Mammary epithelial cell (primary cell): ENCODE measurements around the gene ALPK1.

Source experiments
- EZH2 ChIP-seq: IDR thresholded peaks from 2 replicates; pipeline ENCODE4 v1.6.1; 2012; ENCODE audit warnings: low read length, inconsistent platforms, borderline replicate concordance
- TF ChIP-seq, protein P1 (sequence below), 2 donors: IDR thresholded peaks in 1 of 2; conservative IDR thresholded peaks in 1 of 2; 2 replicates each; pipeline ENCODE4 v1.5.1; 2011 to 2012; ENCODE audit warnings: inconsistent platforms in 2 of 2, low read length in 2 of 2, mild to moderate bottlenecking in 2 of 2, control low read depth in 1 of 2, low read depth in 1 of 2; ENCODE audit not compliant: insufficient read depth in 1 of 2; ENCODE audit errors: extremely low read depth in 1 of 2

DNA sequence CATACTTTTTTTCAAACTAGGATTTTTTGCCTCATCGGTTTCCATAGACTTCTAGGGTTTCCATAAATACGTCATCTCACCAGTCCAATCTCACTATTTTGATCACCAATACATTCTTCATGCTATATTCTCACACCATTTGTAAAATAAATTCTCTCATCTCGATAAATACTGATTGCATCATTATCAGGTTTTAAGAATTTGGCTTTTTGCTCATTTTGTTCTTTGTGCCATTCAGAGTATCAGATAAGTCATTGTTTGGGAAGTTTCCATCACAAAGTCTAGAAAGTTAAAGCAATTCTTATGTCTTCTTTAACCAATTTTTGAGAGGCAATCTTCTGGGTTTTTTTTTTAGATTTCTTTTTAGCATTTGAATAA is 81.1 kb downstream of the ALPK1 start:
- no peak for TF ChIP-seq EZH2
- TF ChIP-seq, protein P1, sequence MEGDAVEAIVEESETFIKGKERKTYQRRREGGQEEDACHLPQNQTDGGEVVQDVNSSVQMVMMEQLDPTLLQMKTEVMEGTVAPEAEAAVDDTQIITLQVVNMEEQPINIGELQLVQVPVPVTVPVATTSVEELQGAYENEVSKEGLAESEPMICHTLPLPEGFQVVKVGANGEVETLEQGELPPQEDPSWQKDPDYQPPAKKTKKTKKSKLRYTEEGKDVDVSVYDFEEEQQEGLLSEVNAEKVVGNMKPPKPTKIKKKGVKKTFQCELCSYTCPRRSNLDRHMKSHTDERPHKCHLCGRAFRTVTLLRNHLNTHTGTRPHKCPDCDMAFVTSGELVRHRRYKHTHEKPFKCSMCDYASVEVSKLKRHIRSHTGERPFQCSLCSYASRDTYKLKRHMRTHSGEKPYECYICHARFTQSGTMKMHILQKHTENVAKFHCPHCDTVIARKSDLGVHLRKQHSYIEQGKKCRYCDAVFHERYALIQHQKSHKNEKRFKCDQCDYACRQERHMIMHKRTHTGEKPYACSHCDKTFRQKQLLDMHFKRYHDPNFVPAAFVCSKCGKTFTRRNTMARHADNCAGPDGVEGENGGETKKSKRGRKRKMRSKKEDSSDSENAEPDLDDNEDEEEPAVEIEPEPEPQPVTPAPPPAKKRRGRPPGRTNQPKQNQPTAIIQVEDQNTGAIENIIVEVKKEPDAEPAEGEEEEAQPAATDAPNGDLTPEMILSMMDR (conservative IDR thresholded peaks at IDR 0.05 in 1 of 2, IDR thresholded peaks at IDR 0.05 in 1 of 2; ENCODE audit: extremely low read depth in 1 of 2, insufficient read depth in 1 of 2, low read depth in 1 of 2, low read length in 2 of 2), result no peak
